Esophagus muscularis mucosa (tissue), 4 donors: ENCODE results near the gene GTF2H4.

Experiments used
- CTCF ChIP-seq, 3 experiments: fragments of 200-600 bp in 2 of 3; fragments of 450-650 bp in 1 of 3; sonication (generic) in 2 of 3; IDR thresholded peaks; one replicate each; pipeline ENCODE4 v1.5.1; 2017 to 2019; ENCODE audit warnings: antibody characterized with exemption in 3 of 3, mild to moderate bottlenecking in 2 of 3, moderate library complexity in 1 of 3
- EP300 ChIP-seq: sonication (generic); formaldehyde crosslinking; IDR thresholded peaks from one replicate; pipeline ENCODE4 v1.6.1; 2017; ENCODE audit warnings: antibody characterized with exemption
- POLR2A ChIP-seq: fragments of 450-650 bp; IDR thresholded peaks from one replicate; pipeline ENCODE4 v1.6.1; 2017; ENCODE audit warnings: antibody characterized with exemption, moderate library complexity, mild to moderate bottlenecking, low read depth

- TF ChIP-seq EP300: no peak
- peak; percentile 36 to 69 (median 46) for TF ChIP-seq CTCF (IDR thresholded peaks at IDR 0.05)
- peak; percentile 74 for TF ChIP-seq POLR2A
Observed at GRCh38 chr6:30914076-30914853, 6.3 kb downstream of the GTF2H4 start, which contains the start of gene VARS2.
